Kidney (tissue), 14 donors: ENCODE measurements around the gene STAB1. TPM values are rescaled to one million over a fixed set of nuclear protein-coding genes. Genes with fewer than 3 reads are reported as not detected.

ENCODE experiments used
- DNase-seq, 5 donors: peaks; one replicate each; pipeline ENCODE4 v3.0.0-alpha.2; 2013 to 2020
- FAIRE-seq: peaks from 2 replicates; lab custom pipeline; 2012; peaks lifted over from hg19 to GRCh38; lab: Jason Lieb, UNC
- H3K27ac ChIP-seq, 2 donors: one replicate each; pipeline ENCODE4 v1.7.0; 2013; ENCODE audit warnings: low read depth in 2 of 2, low read length in 2 of 2, inconsistent platforms in 1 of 2
- H3K27me3 ChIP-seq: one replicate; pipeline ENCODE4 v1.7.1; 2013; ENCODE audit warnings: low read length, inconsistent platforms; ENCODE audit not compliant: control insufficient read depth, insufficient read depth
- H3K36me3 ChIP-seq, 3 donors: one replicate each; pipeline versions ENCODE4 v1.7.0 to v1.7.1; 2013; ENCODE audit warnings: low read length in 3 of 3, control low read depth in 1 of 3, inconsistent platforms in 1 of 3; ENCODE audit not compliant: insufficient read depth in 3 of 3, control insufficient read depth in 2 of 3
- H3K4me1 ChIP-seq, 3 donors: one replicate each; pipeline versions ENCODE4 v1.7.0 to v1.7.1; 2013; ENCODE audit warnings: low read length in 3 of 3, inconsistent platforms in 1 of 3, low read depth in 1 of 3; ENCODE audit not compliant: control insufficient read depth in 2 of 3, insufficient read depth in 2 of 3
- H3K4me3 ChIP-seq, 3 donors: one replicate each; pipeline versions ENCODE4 v1.7.0 to v1.8.1; 2013; ENCODE audit warnings: low read length in 3 of 3, control low read depth in 1 of 3, inconsistent platforms in 1 of 3
- H3K9ac ChIP-seq, 3 donors: one replicate each; pipeline versions ENCODE4 v1.7.0 to v1.7.1; 2013; ENCODE audit warnings: low read length in 3 of 3, control low read depth in 1 of 3, inconsistent platforms in 1 of 3
- H3K9me3 ChIP-seq, 3 donors: one replicate each; pipeline versions ENCODE4 v1.7.0 to v1.7.1; 2013; ENCODE audit warnings: low read length in 3 of 3, control low read depth in 1 of 3, inconsistent platforms in 1 of 3; ENCODE audit not compliant: control insufficient read depth in 2 of 3, insufficient read depth in 1 of 3
- CTCF ChIP-seq: IDR thresholded peaks from 3 replicates; pipeline ENCODE4 v1.5.1; 2012; ENCODE audit warnings: mild to moderate bottlenecking, moderate library complexity, borderline replicate concordance; ENCODE audit not compliant: insufficient read depth; ENCODE audit errors: extremely low read depth
- intact Hi-C: fragments of 100-400 bp; cut with DNase I; formaldehyde crosslinking; loops from one replicate; pipeline ENCODE4 v1.11.1; 2022
- polyA plus RNA-seq: library from polyadenylated mRNA; stranded (reverse); fragments of 350-450 nt; fragmentation: Illumina TruSeq; extraction: RNeasy Lipid Tissue Mini Kit (QIAGEN cat#74804); gene quantifications from one replicate; pipeline ENCODE4 v1.2.3, GENCODE V29; 2014; ENCODE audit warnings: low read depth, low replicate concordance; ENCODE audit not compliant: insufficient read depth
- total RNA-seq: library from RNA; stranded (reverse); fragmentation: NEBNext Ultra II Directional; extraction: Animal tissue kit (Norgen Biotek cat#: 25700); gene quantifications from one replicate; pipeline ENCODE4 v1.2.1, GENCODE V29; 2021
- donor health status: control.
- donor health status: control.
- donor health status: control.
- donor health status: control.
- donor health status: control.
- donor health status: DM: yes; HTN: yes; CAD: no.
- donor health status: Normal renal cell carcinoma (clear cell type).

Gene STAB1
- total and polyA plus RNA-seq, 2 donors from 2014 or later = 98.4 to 379 TPM

GRCh38 chr3:52489453-52489852 lies 5.7 kb upstream of the STAB1 start:
- FAIRE-seq (no peak), DNase-seq (no peak)
- Histone ChIP-seq H3K9me3 (no peaks in the 10 kb centered on the region), H3K27ac (no peak overlapping the region), H3K4me1 (peaks cover 0 to 18% (median 0%) of the 10 kb centered on the region in 3 donors), H3K9ac (no peak overlapping the region), H3K4me3 (no peak overlapping the region), H3K27me3 (no peaks in the 10 kb centered on the region), H3K36me3 (peaks cover 0 to 56% (median 27%) of the 10 kb centered on the region in 3 donors)
- TF ChIP-seq CTCF = no peak
- intact Hi-C loops = no loop called here

- intact Hi-C loops = no loop called here
- TF ChIP-seq CTCF = no peak
- Histone ChIP-seq H3K36me3 (peaks cover 0 to 56% (median 27%) of the 10 kb centered on the region in 3 donors), H3K27ac (peak overlapping the region in 1 of 2 donors; percentile 78), H3K9me3 (no peaks in the 10 kb centered on the region), H3K9ac (no peak overlapping the region), H3K4me1 (peaks cover 0 to 20% (median 0%) of the 10 kb centered on the region in 3 donors), H3K27me3 (no peaks in the 10 kb centered on the region), H3K4me3 (no peak overlapping the region)
- FAIRE-seq (no peak), DNase-seq (no peak)
Measured at GRCh38 chr3:52490035-52490938, 4.9 kb upstream of the STAB1 start.

- H3K9ac ChIP-seq = no peak overlapping the region
- intact Hi-C loops = no loop called here
- no peaks in the 10 kb centered on the region for H3K9me3 ChIP-seq
- H3K36me3 ChIP-seq = peaks cover 0 to 56% (median 27%) of the 10 kb centered on the region in 3 donors
- FAIRE-seq (no peak), DNase-seq (peak in 1 of 5 donors; percentile 37)
- H3K4me3 ChIP-seq = no peak overlapping the region
- no peak for TF ChIP-seq CTCF
- H3K27ac ChIP-seq = peak overlapping the region; percentile 47 to 78
- H3K27me3 ChIP-seq = no peaks in the 10 kb centered on the region
- peaks cover 0 to 20% (median 0%) of the 10 kb centered on the region in 3 donors for H3K4me1 ChIP-seq
Measured at GRCh38 chr3:52490939-52491526, 4.1 kb upstream of the STAB1 start.
